Stimulated activated CD4-positive, alpha-beta T cell treated with anti-CD3 and anti-CD28 coated beads, Interleukin-1b, Interleukin-23, amount 100 ng/mL, for 48 hours (primary cell): ENCODE data around the gene GPR173.

Source experiments
- DNase-seq: peaks from one replicate; pipeline ENCODE4 v3.0.0-alpha.2; 2020

The GPR173 gene, protein sequence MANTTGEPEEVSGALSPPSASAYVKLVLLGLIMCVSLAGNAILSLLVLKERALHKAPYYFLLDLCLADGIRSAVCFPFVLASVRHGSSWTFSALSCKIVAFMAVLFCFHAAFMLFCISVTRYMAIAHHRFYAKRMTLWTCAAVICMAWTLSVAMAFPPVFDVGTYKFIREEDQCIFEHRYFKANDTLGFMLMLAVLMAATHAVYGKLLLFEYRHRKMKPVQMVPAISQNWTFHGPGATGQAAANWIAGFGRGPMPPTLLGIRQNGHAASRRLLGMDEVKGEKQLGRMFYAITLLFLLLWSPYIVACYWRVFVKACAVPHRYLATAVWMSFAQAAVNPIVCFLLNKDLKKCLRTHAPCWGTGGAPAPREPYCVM

DNA sequence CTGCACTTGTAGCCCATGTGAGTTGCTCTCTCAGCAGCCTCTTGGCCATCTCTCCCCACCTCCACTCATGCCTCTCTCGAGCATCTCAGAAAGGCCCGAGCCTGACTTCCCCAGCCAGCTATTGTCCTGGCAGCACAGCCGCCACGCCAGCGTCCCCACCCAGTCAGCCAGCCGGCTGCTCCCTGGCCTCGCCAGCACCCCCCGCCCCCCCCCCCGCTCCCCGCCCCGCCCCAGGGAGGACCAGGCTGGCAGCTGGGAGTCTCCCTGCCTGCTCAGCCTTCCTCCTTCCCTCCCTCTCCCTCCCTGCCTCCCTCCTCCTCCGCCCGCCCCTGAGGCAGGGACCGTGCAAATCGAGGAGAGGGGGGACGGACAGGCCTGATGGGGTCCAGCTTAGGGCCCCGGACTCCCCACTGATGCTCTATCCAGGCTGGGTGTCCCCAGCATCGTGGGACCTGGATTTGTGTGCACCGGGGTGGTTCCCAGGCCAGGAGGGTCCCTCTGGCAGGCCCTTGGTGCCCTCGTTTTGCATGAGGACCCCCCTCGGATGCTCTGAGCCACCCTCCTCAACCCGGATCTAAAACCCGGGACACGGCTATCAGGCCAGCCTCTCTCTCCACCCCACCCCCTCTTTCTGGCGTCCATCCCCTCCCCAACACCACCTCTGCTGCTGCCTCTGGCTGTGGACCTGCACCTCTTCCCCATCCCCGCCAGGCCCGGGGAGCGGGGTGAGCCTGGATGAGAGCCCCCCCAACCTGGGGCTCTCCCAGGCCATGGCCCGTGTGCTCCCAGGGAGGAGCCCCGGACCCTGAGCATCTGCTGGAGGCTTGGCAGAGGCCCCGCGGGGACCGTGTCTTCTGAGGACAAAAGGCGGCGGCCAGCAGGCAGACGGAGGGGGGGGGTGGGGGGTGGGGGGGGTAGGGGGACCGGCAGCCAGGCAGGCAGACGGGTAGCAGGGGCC lies at the start of gene GPR173:
TSS of gene GPR173 (plus strand) at position 621 of the 958 bp plus-strand sequence. CDS start 27,833 bp downstream, outside the sequence.
- no peak for DNase-seq

DNA sequence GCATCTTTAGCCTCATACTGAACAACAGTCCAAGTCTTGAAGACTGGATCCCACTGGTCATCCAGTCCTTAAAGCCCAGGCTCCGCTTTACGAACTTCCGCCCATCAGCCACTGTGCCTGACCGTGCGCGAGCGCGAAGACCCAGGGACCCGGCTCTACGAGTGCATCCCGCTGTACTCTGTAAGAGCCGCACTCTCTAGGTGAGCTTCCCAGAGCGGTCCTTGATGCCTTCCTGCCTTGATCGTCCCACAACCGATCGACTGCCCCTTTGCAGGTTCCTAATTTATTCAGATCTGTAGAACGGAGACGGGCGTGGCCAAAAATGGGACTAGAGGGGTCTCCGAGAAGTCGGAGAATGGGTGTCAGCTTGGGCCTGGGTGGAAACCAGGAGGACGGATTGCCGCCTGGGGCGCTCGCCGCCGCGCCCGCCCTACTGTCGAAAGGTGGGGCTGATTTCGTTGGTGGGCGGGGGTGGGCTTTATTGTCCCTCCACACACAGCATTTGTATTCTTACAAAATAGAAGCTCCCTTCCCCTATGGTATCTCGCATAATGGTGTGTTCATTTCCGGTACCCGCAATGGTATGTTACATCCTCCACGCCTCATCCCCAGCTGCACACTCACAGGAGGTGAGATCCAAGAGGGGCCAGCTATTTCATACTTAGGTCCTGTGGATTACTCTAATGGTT lies 48.0 kb upstream of the GPR173 start:
- DNase-seq, result no peak

DNA sequence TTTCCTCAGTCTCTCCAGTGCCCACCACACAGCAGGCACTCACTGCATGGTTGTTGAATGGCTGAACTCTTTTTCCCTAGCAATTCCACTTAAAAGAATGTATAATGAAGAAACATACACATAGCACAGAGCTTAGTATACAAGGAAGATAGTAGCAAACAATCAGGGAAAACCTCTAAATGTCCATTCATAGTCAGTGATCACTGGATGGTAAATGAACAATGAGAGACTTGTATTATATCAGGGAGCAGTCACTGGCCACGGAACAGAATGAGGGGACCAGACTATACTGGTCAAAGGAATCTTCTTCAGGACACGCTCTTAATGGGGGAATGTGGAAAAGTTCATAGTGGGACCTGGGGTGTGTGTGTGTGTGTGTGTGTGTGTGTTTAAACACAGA lies 46.6 kb upstream of the GPR173 start:
- DNase-seq, result no peak

DNA sequence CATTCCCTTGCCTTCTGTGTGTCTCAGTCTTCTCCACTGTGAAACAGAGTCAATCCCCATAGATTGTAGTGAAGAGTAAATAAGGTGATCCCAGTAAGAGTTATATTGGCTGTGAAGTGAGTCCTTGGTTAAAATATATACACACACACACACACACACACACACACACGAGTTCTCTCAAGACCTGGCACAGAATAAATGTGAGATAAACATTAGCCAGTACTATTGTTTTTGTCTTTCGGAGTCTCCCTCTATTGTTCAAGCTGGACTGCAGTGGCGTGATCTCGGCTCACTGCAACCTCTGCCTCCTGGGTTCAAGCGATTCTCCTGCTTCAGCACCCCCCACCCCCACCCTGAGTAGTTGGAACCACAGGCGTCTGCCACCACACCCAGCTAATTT lies 45.5 kb upstream of the GPR173 start:
- no peak for DNase-seq

DNA sequence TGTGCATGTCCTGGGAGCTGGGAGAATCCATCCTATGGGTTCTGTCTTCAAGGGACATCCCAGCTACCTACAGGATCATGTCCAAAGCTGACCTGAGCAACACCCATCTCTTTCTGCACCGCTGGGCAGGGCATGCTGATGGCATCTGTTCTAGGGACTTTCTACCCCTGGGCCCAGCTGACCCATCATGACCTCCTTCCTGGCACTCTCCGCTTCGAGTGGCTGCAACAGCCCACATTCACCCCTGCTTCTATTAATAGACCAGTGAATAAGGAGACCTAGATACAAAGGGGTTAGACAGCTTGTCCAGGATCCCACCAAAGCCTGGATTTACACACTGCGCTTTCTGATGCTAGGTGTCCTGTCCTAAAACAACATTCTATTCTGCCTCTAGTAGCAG lies 44.6 kb upstream of the GPR173 start:
- DNase-seq, result no peak

DNA sequence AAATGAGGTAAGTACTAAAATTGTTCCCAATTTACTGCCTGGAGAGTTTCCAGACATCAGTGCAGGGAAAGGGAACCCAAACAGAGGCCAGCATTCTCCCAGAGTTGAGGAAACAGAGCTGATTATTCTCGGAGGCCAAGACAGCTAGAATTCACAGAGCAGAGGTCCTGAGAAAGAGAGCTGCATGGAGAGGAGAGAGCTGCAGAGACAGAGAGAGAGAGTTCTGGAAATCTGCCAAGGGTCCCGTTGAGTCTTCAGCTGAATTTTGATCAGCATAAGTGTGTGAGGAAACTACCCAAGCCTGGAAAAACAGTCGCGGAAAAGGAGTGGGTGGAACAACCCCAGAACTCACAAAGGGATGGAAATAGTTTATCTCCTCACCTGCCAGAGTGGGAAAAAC lies 43.8 kb upstream of the GPR173 start:
- no peak for DNase-seq

DNA sequence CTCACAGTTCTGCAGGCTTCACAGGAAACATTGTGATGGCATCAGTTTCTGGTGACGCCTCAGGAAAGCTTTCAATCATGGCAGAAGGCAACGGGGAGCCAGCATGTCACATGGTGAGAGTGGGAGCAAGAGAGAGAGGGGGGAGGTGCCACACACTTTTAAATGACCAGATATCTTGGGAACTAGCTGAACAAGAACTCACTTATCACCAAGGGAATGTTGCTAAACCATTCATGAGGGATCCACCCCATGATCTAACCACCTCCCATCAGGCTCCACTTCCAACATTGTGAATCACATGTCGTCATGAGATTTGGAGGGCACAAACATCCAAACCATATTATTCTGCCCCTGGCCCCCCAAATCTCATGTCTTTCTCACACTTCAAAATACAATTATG lies 43.3 kb upstream of the GPR173 start:
- no peak for DNase-seq

DNA sequence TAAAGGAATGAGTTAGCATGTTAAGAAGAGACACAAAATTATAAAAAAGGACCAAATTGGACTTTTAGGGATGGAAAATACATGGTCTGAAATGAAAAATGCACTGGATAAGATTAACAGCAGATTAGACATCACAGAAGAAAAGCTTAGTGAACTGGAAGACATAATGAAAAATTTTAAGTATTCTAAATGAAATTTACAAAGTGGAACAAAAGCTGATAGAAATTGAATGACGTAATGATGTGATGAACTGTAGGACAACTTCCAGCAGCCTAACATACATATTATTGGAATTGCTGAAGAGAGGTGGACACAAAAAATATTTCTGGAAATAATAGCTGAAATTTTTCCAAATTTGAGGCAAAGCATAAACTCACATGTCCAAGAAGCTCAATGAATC lies 39.6 kb upstream of the GPR173 start:
- no peak for DNase-seq

DNA sequence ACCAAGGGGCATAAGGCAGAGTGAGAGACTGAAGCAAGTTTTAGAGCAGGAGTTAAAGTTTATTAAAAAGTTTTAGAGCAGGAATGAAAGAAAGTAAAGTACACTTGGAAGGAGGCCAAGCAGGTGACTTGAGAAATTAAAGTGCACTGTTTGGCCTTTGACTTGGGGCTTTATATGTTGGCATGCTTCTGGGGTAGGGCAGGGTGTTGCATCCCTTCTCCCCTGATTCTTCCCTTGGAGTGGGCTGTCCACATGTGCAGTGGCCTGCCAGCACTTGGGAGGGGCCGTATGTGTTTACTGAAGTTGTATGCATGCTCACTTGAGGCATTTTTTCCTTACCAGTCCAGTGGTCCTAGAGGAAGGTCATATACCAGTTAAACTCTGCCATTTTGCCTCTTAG lies 35.3 kb upstream of the GPR173 start:
- DNase-seq, result no peak

DNA sequence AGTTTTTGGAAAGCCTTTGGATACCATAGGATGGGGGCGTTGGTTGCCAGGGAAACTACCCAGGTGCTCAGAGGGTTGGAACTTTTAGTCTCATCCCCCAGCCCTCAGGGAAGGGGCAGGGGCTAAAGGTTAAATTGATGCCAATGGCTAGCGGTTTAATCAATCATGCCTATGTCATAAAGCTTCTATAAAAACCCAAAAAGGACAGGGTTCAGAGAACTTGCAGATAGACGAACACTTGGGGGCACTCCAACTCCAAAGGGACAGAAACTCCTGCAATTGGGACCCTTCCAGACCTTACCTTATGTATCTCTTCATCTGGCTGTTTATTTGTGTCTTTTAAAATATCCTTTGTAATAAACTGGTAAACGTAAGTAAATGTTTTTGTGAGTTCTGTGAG lies 30.0 kb upstream of the GPR173 start:
- DNase-seq, result no peak

DNA sequence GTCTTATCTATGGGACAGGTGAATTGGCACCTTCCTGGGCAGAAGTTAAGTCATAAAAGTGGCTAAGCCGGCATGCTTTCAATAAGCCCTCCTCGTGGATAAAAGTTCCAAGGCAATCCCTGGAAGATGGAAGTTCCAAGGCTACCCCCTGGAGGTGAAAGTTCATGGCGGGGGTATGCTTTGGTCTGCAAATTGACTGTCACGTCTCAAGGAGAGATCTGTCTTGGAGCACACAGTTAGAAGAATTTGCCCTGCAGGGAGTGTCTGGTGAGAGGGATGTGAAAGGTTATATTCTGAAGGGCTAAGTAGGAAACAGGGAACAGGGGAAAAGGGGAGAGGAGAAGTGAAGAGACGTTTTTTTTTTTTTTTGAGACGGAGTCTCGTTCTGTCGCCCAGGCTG lies 26.2 kb upstream of the GPR173 start:
- no peak for DNase-seq

DNA sequence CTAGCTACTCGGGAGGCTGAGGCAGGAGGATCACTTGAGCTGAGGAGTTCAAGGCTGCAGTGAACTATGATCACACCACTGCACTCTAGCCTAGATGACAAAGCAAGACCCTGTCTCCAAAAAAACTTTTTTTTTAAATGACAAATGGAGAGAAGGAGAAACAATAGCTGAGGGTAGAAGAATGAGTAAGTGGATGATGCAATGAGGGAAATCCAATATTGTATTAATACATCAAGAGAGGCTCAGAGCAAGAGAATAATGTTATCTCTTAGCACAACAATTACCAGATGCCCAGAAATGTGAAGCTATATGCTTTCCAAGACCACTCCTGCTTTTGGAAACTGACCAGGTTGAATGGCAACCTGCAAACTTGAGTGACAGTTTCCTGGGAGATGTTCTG lies 19.9 kb upstream of the GPR173 start:
- no peak for DNase-seq

DNA sequence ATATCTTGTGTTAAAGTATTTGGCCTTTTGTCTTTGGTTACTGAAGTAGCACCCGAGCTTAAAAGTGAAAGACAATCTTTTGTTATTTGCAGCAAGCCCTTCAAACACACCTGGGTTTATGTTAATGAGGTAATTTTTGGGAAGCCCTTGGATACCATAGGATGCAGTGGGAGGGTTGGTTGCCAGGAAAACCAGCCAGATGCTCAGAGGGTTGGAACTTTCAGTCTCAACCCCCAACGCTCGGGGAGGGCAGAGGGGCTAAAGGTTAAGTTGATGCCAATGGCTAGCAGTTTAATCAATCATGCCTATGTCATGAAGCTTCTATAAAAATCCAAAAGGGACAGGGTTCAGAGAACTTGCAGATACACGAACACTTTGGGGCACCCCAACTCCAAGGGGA lies 17.2 kb upstream of the GPR173 start:
- DNase-seq, result no peak

DNA sequence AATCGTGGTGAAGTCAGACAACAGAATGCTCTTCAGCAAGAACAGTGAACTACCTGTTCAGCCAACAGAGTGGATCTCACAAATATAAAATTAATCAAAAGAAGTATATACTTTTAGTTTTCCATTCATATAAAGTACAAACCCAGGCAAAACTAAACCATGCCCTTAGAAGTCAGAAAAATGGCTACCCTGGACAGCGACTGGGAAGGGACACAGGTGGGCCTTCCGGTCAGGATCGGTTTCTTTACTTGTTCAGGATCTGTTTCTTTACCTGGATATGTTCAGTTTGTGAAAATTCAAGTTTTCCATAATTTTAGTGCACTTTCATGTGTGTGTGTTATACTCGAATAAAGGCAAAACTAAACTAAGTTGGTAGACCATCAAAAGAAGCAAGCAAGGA lies 12.4 kb upstream of the GPR173 start:
- no peak for DNase-seq

DNA sequence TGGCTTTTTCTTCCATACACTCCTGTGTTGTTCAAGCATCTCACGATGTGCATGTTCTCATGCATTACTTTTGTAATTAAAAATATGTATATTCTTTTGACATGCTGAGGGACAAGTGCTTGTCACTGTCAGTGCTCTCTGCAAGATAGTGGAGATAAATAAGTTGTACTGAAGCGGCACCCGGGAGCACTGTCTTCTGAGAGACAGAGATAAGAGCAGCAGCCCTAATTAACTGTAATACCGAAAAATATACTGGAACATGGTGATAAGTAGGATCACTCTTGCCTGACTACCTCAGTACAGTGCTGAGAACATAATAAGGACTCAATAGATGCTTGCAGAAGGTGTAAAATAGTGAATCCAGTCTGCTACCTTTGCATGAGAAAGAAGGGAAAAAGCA lies 9.4 kb upstream of the GPR173 start:
- DNase-seq, result no peak

DNA sequence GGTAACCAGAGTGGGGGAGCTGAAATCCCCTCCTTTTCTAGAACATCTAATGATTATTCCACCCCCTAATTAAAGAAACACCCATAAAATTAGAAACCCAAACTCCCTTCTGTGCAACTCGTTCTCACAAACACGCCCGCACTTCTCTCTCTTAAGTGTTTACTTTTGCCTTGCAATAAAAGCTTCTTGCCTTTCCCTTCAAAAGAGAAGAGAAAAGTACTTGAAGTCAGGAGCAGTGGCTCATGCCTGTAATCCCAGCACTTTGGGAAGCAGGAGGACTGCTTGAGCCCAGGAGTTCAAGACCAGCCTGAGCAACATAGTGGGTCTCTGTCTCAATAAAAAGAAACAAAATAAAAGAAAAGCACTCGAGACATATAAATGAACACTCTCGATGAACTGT lies 3.6 kb upstream of the GPR173 start:
- DNase-seq, result no peak

DNA sequence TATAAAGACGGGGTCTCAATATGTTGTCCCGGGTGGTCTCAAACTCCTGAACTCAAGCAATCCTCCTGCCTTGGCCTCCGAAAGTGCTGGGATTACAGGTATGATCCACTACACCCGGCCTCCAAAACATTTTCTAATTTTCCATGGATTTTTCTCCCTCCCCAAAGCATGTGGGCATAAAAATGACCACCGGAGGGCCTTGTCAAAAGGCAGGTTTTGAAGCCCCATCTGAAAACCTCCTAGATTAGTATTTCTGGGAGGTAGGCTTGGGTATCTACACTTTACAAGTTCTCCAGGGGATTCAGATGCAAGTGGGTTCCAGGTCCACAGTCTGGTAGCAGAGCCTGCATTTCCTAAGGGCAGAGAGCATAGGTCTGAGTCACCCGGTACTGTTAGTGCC lies 1.4 kb upstream of the GPR173 start:
- DNase-seq, result no peak

DNA sequence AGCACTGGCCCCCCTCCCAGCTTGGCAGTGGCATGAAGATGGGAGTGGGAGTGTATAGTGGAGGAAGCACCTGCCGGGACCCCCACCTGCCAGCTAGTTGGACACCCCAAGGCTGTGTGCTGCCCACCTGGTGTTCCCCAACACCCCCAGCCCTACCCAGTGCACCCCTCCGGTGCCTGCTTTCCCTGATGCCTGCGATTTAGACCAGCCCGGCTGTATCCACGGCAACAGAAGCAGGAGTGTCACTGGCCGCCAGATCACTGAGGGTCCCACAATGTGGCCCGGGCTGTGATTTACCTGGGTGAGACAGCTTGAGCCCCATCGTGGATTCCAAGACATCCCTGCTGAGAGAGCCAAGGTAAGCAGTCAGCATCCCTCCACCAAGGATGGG lies 533 bp downstream of the GPR173 start:
- DNase-seq, result no peak

DNA sequence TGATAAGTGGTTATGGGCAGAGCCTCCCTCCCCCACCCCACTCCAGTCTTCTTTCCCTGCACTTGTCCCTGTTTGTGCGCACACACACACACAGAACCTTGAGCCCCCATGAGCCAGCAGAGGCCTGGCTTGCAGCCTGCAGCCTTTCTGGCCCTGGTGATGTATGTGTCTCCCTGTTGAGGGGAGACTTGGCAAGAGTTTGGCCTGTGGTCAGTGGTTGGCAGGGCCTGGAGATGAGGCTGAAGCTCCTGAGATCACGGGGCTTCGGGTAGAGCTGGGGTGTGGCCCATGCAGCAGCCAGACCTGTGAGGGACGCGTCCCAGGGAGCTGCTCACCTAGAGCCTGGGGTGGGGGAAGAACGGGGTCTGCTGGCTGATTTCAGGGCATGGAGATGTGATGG lies 2.3 kb downstream of the GPR173 start:
- DNase-seq, result no peak

DNA sequence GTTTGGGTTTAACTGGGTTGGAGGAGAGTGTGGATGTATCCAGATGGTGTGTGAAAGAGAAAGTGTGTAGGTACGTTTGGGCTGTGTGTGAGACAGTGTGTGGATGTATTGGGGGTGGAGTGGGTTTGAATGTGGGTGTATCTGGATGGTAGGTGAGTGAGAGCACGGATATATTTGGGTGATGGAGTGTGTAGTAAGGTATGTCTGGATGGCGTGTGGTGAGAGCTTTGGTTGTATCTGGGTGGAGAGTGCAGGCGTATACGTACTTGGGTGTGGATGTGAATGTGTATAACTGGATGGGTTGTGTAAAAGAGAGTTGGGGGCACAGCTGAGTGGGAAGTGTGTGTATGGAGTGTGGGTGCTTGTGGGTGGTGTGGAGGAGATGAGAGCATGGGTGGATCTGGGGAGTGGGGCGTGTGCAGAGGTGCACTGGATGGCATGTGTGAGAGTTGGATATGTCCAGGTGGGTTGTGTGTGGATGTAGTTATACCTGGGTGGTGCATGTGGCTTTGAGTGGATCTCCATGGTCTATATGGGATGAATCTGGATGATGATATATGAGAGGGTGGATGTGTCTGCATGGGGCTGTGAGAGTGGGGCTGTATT lies 6.8 kb downstream of the GPR173 start:
- DNase-seq, result no peak

DNA sequence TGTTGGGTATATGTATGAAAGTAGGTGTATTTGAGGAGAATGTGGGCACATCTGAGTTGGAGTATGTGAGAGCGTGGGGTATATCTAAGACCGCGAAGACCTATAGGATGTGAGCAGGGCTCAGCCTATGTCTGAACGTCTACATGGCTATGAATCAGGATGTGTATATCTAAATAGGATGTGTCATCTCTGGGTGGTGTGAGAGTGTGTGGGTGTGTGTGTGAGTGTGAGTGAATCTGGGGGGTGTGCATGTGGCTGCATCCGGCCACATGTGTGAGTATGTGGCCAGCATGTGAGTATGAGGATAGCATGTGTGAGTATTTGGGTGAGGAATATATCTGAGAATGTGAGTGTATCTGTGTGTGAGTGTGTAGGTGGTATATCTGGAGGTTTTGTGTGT lies 7.7 kb downstream of the GPR173 start:
- DNase-seq, result no peak

DNA sequence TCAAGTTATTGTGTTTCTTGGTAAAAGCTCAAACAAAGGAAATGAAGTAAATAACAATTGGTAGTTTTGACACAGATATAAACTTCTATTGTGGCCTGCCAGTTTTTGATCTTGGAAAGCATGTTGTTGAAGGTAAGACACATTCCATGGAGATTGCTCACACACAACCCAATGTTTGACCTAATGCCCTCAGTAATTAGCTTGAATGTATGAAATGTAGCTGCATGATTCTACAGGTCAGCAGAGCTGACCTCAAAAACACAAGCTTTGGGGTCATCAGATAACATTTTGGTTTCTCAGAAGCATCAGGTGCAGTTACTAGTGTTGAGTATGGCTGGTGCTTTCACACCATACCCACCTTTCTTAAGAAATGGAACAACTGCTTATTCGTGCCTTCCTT lies 16.5 kb downstream of the GPR173 start:
- DNase-seq, result no peak

DNA sequence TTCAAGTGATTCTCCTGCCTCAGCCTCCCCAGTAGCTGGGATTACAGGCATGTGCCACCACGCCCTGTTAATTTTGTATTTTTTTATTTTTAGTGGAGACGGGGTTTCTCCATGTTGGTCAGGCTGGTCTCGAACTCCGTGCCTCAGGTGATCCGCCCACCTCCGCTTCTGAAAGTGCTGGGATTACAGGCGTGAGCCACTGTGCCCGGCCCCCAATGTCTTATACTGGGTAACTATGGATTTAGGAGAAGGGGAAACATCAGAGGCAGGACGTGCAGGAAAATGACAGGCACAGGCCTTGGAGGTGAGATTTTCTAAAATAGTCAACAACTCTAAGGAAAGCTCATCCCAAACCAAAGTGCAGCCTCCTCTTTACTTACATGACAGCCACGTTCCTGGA lies 22.5 kb downstream of the GPR173 start:
- DNase-seq, result no peak
